Smooth muscle cell of the brain vasculature (primary cell): ENCODE data around the gene FOXO6.
"Not testable (repeated sequence)": the region's sequence is repeated elsewhere in the genome, so short reads cannot be mapped to it uniquely, and the experiment has no call there.

Experiments
- DNase-seq: peaks from one replicate; pipeline ENCODE4 v3.0.0-alpha.2; 2012; ENCODE audit warnings: low read depth, low spot score

Gene FOXO6

DNA sequence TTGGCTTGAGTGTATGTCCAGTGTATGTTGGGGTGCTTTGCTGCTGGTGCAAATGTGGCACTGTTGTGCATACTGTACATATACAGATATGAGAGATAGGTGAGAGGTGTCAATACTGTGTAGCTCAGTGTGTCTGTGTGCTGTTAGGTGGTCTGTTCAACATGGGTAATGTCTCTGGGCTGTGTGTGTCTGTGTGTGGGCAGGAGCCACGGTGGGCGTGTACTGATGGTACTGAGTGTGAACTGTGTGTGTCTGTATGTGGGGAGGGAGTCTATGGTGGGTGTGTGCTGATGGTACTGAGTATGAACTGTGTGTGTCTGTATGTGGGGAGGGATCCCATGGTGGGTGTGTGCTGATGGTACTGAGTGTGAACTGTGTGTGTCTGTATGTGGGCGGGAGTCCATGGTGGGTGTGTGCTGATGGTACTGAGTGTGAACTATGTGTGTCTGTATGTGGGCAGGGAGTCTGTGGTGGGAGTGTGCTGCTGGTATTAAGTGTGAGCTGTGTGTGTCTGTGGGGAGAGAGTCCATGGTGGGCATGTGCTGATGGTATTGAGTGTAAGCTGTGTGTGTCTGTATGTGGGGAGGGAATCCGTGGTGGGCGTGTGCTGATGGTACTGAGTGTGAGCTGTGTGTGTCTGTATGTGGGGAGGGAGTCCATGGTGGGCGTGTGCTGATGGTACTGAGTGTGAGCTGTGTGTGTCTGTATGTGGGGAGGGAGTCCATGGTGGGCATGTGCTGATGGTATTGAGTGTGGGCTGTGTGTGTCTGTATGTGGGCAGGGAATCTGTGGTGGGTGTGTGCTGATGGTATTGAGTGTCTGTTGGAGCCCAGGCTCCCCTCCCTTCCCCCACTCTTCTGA, 32.2 kb upstream of the FOXO6 start:
- DNase-seq, result no peak

DNA sequence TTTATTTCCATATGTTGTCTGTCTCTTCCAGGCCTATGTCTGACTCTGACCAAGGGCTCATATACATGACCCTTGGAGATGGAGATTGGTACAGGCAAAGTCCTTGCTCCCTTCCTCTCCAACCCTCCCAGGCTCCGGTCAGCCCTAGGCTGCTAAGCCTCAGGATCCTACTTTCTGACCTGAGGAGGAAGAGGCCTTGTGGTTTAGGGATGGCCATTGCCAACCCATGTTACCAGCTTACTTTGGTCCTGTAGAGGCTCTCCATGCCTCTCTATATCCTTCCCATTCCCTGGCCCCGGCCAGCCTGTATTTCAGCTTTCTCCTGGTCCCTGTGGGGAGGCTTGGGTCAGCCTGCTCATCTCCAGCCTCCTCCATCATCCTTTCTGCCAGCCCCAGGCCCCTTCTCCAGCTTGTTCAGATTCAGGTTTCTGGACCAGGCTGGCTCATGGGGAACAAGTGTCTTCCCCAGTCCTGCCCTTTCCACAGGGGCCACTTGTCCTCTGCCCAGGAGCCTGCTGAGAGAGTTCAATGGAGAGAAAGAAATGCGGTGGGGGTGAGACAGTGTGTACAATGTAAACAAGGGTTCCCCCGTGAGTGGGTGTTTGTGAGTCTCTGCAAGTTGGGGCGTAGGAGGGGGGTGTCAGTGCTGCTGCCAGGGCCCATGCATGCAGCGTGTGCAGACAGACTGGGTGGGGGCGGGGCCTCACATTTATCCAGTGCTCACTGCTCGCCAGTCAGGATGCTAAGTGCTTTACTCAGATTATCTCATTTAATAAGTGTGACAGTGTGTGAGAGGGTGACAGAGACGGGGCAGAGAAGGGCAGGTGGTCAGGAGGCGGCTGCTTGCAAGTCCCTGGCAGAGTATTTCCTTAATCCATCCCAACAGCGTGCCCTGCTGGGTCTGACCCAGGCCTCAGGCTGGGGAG, 31.3 kb upstream of the FOXO6 start:
- DNase-seq, result no peak

DNA sequence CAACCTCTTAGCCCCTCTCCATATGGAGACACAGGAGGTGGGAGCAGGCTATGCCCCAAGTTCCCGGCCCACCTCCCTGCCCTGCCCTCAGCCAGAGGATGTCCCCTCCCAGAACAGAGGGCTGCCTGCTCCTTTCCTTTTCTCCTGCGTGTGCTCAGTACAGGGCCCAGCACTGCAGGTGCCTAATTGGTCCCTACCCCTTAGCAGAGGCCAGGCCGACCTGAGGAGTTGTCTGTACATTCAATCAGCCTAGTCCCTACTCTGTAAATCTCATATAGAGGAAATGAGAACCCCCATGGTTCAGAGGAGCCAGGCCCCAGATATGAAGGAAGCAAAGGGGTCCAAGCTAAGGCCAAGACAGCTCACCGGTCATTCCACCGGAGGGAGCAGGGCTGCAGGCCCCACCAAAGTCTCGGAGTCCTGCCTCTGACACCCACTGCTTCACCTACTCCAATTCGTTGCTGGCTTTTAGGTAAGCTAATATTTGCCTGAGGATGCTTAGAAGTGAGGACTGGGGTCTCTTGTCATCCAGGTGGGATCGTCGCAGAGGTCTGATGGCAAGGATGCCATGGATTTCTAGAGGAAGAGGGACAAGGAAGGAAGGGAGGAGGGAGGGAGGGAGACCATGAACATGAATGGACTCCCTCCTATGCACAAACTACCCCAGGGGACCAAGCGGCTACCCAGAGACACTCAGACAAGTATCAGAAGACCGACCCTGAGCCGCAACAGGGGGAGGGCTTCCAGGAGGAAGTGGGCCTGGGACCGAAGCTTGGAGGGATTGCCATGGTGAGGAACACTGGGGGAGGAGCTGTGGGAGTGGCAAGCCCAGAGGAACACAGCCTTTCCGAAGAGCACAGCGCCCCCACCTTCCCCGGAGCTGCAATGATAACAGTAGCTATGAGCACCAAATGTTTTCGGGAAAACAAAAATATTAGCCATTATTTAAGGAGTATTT, 30.4 kb upstream of the FOXO6 start:
- no peak for DNase-seq

DNA sequence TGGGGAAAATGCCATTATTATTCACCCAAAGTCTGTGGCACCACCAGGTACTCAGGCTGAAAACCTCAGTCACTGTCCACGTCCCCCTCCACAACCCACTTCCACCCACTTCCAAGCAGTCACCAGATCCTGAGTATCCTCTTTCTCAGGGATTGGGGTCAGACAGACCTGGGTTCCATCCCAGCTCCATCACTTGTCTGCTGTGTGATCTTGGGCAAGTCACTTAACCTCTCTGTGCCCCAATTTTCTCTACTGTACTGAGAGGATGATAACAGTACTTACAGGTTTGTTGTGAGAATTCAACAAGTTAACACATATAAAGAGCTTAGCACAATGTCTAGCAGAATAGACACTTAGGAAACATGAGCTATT, 29.7 kb upstream of the FOXO6 start:
- no peak for DNase-seq

DNA sequence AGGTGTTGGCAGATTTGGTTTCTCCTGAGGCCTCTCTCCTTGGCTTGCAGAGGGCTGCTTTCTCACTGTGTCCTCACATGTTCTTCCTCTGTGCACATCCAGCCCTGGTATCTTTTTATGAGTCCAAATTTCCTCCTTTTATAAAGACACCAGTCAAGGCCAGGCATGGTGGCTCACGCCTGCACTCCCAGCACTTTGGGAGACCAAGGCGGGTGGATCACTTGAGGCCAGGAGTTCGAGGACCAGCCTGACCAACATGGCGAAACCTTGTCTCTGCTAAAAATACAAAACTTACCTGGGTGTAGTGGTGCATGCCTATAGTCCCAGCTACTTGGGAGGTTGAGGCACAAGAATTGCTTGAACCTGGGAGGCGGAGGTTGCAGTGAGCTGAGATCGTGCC, 29.1 kb upstream of the FOXO6 start:
- DNase-seq, result not testable (repeated sequence)

DNA sequence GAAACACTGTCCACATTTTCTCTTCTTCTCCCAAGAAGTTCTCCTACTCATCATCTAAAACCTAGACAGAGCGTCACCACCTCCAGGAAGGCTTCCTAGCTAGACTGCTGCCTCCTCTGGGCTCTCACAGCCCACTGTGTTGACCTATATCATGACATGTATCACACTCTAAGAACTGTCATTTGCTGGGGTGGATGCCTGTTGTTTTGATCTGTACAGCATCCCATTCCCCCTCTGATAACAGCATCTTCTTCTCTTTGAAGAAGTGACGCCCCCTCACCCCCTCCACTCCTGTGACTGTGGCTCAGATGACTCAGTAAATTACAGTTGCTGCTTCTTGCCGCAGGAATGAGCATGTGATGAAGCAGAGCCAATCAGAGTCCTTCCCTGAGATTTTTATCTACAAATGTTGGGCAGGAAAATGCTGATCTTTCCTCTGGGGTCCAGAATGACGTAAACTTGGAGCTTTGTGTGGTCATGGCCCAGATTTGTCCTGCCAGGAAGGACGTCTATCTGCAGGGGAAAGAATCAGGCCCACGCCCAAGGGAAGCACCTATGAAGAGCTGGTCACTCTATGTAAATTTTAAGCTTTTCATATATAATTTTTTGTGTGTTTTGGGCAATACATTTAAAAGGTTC, 28.0 kb upstream of the FOXO6 start:
- no peak for DNase-seq

DNA sequence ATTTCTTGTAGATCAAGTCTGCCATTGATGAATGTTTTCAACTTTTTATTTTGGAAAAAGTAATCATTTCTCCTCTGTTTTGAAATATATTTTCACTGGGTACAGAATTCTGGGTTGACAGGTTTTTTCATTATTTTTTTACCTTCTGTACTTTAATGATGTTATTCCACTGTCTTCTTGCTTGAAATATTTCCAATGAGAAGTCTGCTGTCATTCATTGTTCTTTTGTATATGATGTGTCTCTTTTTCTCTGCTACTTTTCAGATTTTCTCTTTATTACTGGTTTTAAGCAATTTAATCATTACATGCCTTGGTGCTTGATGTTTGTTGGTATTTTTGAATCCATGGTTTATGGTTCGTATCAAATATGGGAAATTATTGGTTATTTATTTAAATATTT, 22.4 kb upstream of the FOXO6 start:
- DNase-seq, result no peak

DNA sequence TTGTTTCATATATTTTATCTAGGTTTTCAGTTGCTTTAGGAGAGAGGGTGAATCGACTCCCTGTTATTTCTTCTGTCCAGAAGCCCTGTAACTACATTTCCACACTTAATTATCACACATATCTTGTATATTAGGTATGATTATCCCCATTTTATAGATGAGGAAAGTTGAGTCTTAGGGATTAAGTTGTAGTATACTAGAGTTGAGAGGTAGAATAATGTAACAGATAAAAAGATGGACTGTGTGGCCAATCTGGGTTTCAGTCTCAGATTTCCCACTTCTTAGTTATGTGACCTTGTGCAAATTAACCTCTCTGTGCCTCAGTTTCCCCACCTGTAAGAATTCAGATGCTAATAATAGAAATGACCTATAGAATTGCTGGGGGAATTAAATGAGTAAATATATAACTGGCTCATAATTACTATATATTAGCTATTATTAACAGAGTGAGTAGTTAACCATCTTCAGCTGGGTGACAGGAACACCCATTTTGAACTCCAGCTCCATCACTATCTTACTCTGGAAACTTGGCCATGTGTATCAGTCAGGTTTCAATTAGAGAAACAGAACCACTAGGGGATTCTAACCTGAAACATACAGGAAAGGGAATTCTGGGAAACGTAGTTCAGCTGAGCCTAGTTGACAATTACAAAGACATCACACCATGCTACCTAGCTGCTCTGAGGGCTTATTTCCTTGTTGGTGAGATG, 20.4 kb upstream of the FOXO6 start:
- no peak for DNase-seq

DNA sequence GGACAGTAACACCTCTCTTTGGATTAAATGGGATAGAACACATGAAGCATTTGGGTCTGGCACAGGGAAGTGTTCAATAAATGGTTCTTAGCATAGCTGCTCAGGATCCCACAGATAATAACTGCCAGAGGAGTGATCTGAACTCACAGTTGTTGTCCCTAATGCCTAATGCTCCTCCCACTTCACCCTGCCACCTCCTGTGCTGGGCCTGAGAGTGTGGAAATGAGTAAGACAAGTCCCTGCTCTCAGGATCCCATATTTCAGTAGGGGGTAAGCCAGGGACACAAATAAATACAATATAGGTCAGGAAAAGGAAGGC, 19.9 kb upstream of the FOXO6 start:
- no peak for DNase-seq

DNA sequence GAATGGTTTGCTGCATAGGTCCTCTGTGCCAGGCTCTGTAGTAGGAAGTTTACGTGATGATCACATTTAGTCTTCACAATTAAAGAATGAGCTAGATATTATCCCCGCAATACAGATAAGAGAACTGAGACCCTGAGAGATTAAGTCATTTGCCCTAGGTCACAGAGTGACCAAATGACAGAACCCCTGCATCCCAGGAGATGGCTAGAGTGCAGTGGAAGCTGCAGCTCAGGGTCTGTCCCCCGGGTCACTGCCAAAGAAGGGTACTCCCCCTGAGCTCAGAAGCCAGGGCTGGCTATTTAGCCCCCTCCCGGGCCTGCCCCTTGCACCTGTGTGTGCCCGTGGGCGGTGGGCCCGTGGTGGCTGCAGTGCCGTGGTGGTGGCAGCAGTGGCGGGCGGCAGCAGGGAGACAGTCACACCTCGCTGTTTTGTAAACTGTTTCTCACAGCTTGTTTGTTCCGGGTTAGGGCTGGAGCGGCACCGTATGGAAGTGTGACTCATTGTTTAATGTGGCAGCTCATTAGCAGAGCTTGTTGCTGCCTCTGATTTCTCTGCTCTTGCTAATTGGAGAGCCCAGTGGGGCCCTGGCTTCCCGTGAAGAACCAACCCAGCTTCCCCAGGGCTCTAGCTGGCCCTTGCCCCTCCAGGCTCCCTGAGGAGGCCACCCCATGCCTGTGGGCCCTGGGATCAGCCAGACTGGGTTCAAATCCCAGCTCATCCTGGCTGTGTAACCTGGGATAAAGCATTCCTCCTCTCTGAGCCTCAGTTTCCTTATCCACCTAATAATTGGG, 19.3 kb upstream of the FOXO6 start:
- DNase-seq, result no peak

DNA sequence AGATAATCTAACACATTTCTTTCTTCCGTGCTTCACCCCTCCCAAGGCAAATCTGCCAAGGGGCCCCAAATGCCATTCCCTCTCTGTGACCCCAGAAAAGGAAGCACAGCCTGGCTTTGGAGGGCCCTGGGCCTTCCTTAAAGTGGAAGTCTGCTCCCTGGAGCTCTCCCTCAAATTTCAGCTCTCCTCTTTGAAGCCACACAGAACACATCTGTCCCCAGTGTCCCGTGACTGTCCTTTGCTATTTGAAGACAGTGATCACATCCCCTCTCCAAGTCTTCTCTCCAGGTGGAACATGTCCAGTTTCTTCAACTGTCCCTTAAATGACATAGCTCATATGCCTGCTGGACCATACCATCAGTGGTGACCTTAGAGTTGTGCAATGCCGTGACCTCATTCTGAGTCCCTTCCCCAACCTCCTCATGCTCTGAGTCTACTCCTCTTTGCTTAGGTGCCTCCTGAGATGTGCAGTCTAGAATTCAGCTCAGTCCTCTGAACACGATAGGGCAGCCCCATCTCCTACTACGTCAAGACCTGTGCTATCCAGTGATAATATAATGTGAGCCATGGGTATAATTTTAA, 18.4 kb upstream of the FOXO6 start:
- no peak for DNase-seq

DNA sequence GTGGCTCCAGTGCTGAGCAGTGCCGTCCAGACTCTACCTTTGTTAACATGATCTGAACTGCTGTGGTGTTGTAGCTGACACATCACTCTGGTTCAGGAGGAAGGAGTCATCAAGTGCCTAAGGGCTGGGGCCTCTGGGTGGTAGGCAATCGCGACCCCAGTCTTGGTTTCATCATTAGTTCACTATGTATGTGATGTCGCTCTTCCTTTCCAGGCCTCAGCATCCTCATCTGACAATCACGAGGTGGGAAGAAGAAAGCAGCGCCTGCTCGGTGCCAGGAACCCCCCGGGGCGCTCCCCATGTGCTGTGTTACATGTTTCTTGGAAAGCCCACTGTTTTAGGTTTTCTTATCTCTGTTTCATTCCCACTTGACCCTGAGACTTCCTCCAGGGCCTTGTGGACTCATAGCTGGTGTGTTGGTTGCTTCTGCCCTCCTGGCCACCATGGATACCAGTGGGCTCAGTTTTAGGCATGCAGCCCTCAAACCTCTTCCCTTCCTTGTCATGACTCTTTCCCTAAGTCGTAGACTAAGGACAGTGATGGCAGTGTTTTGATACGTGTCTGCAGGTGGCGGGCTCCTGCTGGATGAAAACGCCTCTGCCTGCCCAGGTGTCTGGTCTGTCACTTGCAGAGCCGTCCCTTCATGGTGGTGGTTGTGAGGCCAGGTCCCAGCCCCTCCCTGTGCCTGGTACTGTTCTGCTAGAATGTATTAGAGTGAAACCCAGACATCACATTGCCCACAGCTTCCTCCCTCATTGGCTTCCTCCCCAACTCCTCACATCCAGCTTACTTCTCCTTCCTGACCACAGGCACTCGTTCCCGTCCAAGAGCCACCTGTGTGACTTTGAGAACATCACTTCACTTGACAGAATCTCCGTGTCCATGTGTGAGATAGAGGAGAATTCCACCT, 17.2 kb upstream of the FOXO6 start:
- DNase-seq, result no peak

DNA sequence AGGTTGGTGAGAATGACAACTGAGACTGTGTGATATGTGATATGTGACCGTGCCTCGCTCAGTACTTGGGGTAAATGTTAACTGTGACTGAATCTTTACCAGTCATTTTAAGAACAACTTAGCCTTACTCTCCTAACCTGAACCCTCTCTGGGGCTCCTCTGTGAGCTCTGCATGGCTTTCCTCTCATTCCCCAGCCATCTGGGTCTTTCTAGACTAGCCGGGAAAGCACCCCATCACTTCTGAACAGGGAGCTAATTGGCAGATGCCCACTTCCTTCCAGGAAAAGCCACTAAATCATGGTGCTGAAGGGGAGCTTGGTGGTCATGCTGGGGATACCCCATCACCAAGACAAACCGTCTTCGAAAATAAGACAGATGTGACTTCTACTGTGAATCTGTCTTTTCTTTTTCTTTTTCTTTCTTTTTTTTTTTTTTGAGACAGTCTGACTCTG, 16.5 kb upstream of the FOXO6 start:
- DNase-seq, result no peak

DNA sequence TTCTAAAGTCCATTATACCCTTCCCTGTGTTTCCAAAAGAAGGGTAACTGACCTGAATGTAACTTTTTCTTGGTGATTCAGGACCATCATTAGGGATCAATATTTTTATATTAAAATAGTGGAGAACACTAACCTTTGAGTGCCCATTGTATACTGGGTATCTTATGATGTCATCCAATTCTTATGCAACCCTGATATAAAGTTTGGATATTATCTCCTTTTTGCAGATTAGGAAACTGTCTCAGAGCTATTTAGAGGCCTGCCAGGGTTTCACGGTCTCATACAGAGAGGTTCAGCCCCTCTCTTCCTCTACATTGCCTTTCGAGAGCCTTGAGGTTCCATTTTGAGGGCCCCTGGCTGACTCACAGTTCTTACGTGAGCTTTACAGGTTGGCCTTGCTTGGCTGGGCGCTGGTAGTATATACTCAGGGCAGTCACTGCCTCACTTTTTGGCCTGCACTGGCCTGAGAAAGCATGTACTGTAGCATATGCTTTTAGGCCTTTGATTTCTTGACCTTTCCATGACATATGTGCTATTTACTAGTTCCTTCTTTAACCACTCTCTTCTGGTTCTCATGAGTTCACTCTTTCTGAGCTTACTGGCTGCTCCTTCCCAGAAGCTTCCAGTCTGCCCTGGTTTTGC, 15.7 kb upstream of the FOXO6 start:
- no peak for DNase-seq

DNA sequence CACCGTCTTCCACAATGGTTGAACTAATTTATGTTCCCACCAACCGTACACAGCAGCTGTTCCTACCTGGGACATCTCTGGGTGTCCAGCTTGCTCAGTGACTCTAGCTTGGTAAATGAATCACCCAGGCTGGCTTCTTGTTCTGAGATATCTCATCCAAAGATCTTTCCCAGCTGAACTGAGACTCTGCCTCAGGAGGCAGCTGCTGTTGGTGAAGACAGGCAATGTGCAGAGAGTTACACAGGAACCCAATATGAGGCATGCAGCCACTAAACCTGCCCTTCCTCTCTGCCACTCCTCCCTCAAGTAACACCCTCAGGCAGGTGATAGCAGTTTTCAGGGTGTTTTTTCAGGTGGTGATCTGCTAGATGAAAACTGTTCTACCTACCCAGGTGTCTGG, 14.0 kb upstream of the FOXO6 start:
- no peak for DNase-seq

DNA sequence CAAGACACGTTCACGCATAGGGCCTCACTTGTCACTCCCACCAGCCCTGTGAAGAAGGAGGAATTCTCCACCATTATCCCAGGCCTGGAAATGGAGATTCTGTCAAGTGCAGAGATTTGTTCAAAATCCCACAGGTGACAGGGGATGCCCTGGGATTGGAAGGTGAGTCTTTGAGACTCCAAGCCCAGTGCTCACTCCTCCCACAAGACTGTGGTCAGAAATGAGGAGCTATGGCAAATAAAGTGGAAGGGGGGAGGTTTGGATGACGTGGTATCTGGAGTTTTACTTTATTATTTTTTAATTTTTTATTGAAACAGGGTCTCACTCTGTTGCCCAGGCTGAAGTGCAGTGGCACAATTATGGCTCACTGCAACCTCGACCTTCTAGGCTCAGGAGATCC, 12.8 kb upstream of the FOXO6 start:
- no peak for DNase-seq

DNA sequence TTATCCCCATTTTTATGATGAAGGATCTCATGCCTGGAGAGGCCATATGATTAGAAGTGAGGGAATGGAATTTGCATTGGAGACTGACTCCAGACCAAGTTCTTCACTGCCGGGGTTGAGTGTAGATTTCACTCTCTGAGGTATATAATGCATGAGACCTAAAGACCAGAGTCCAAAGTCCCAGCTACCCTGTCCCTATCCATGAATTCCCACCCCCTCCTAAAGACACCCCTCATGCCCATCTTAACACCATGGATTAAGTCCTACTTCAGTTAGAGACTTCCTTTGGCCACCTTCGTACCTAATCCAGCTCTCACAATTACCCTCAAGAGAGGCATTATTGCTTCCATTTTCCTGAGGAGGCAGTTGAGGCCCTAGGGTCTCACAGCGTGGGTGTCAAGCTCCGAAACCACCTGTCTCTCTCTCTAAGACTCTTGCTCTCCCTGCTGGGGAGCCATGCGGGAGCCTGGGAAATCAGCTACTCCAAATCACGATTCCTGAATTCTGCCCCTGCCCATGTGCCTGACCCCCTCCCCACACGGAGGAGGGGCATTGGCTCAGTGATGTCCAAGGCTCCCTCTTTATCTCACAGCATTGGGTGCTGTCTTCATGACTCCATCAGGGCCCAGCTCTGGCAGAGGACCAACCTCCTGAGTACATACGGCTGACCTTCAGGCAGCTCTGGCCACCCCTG, 11.7 kb upstream of the FOXO6 start:
- no peak for DNase-seq
